Stimulated activated CD4-positive, alpha-beta T cell treated with anti-CD3 and anti-CD28 coated beads, Interleukin-15, amount 100 ng/mL, for 24 hours (primary cell): ENCODE data around the gene FPGS.
"Not testable (repeated sequence)": the region's sequence is repeated elsewhere in the genome, so short reads cannot be mapped to it uniquely, and the experiment has no call there.

Experiments used
- DNase-seq: peaks from one replicate; pipeline ENCODE4 v3.0.0-alpha.2; 2020

The FPGS gene, protein sequence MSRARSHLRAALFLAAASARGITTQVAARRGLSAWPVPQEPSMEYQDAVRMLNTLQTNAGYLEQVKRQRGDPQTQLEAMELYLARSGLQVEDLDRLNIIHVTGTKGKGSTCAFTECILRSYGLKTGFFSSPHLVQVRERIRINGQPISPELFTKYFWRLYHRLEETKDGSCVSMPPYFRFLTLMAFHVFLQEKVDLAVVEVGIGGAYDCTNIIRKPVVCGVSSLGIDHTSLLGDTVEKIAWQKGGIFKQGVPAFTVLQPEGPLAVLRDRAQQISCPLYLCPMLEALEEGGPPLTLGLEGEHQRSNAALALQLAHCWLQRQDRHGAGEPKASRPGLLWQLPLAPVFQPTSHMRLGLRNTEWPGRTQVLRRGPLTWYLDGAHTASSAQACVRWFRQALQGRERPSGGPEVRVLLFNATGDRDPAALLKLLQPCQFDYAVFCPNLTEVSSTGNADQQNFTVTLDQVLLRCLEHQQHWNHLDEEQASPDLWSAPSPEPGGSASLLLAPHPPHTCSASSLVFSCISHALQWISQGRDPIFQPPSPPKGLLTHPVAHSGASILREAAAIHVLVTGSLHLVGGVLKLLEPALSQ

DNA sequence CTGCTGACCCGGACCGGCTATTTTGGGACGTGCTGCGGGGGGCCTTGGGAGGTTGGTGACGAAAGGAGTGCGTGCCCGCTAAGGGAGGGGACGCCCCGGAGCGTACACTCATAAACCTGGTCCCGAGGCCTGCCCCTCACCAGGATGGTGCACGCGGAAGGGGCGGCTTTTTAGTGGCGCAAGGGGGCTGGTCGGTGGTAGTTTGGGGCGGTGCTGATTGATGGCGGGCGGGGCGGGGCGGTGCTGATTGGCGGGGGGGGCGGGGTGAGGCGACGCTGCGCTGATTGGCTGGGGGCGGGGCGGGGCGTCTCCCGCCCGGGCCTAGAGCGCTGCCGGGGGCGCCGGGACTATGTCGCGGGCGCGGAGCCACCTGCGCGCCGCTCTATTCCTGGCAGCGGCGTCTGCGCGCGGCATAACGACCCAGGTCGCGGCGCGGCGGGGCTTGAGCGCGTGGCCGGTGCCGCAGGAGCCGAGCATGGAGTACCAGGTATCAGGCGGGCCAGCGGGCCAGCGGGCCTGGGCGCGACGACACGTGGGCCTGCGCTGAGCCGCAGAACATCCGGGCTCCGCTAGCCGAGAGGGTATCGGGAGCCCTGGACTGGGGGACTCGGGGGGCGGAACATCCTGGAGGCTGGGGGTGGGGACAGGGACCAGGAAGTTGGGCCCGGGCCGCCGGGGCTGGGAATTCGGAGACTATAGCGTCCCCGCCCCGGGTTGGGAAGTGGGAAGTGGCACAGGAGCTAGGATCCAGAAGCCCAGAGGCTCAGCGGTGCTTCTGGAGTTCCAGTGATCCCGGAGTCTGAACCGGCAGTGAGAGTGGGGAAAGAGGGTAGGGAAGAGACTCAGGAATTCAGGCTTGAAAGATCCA, at the start of gene FPGS:
TSS of gene FPGS (plus strand) at position 307 of the 868 bp plus-strand sequence. CDS start at position 350, 43 bp downstream.
- DNase-seq: peak; percentile 91

DNA sequence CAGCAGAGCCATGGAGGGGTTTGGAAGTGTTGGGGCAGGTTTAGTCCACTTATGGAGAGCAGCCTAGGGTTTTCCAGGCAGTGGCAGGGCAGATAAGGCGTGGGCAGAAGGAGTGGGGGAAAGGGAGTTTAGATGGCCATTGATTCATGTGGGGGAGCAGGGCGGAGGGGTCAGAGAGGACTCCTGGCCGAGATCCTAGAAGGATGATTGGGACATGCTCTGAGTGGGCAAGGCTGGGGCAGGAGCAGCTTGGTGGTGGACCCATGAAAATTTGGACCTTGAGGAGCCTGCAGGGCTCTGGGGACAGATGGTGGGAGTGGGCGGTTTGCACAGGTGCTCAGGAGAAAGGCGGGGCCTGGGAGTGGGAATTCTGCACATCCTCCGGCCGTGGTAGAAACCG, 49.5 kb upstream of the FPGS start:
- DNase-seq: no peak

DNA sequence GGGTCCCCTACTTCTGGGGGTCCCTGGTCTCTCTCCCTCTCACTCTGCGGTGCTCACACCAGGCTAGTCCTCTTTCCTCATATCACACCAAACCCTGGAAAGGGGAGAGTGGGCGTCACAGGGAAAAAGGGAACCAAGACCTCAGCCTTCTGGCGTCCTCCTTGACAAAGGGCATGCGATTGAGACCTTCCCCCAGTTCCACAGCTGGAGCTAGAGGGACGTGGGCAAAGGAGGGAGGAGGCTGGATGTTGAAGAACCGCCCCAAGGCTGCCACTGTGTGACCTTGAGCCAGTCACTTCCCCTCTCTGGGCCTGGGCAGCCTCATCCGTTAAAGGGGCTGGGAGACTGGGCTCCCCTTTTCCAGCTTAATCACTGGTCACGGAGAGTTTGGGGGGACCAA, 49.1 kb upstream of the FPGS start:
- DNase-seq: no peak

DNA sequence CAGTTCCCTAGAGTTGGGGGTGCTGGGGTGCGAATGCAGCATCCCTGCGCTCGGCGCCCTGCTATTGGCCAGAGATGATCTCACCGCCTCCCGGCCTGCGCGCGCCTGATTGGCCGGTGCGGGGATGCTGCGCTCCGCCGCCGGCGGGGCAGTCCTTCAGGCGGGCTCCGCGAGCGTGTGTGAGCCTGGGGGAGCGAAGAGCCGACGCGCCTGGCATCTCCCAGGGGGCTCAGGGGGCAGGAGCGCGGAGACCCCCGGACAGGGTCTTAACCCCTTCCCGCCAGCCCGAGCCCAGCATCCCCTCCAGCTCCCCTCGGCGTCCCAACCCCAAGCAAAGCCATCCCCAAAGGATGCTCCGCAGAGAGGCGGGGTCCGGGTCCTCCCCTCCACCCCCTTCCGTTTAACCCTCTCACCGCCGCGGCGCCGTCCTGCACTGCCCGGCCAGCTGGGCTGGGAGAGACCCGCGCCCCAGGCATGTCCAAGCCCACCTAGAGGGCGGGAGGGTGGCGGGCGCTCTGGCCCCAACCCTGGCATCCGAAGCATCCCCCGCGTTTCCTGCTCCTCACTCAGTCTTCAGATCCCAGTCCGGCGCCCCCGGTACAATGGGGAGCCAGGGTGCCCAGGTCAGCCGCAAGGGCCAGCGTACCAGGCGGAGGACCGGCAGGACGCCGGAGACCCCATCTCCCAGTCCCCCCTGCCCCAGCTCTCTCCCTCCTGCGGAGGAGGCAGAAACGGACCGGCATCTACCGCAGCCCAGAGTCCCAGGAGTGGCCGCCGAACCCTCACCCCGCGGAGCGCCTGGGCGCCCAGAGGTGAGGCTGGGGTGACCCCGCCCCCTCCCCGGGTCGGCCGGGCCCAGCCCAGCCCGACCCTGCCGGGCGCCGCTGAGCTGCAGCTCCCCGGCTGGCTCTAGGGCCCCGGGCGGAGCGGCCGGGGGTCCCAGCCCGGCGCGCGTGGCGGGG, 48.3 kb upstream of the FPGS start:
- no peak for DNase-seq

DNA sequence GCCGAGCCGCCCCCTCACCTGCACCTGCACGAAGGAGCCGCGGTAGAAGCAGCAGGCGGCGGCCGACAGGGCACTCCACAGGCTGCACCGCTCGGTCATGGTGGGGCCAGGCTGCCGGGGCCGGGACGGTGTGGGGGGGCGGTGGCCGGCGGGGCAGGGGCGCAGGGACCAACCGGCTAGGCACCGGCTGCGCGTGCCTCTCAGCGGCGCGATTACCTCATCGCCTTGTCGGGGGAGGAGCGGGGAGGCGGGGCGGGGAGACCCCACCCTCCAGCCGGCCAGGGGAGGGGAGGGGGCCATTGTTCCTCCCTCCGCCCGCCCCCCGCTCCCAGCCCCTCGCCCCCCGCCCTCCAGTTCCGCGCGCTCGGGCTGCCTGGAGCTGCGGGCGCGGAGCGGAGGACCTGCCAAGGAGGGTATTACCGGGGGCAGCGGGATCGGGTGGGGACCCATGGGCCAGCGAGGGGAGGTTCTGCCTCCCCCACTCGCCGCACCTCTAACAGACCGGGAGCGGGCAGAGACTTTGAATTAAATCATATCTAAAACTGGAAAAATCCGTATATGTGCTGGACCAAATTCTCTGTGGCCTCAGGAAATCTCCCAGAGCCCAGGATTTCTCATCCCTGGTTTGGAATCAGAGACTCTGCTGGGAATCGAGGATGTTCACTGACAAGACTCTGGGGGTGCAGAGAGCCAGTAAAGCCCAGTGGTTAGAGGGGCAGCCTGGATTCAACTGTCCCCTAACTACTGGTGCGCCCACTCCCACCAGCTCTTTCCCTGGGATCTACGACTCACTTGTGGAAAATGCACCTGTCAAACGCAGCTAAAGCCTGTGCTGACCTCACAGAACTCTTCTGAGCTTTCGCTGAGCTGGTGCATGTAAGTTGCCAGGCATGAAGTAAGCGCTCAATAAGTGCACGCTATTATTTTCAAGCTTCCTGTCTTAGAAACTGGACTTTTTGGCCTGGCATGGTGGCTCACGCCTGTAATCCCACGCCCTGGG, 47.3 kb upstream of the FPGS start:
- DNase-seq: no peak

DNA sequence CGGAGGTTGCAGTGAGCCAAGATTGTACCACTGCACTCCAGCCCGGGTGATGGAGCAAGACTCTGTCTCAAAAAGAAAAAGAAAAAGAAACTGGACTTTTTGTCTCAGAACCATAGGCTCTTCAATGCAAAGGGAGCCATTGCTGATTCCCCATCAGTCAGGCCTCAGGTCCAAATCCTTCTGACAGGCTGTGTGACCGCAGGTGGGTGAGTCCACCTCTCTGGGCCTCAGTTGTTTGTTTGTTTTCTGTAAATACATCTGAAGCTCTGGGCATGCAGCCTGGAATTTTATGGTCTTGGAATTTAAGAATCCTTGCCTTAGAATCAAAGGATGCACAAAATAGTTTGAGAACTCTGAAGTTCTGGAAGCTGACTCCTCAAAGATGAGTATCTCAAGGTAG, 46.4 kb upstream of the FPGS start:
- no peak for DNase-seq

DNA sequence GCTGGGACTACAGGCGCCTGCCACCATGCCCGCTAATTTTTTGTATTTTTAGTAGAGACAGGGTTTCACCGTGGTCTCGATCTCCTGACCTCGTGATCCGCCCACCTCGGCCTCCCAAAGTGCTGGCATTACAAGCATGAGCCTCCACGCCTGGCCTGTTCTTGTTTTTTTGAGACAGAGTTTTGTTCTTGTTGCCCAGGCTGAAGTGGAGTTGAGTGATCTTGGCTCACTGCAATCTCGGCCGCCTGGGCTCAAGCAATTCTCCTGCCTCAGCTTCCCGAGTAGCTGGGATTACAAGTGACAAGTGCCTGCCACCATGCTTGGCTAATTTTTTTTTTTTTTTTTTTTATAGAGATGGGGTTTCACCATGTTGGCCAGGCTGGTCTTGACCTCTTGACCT, 45.9 kb upstream of the FPGS start:
- not testable (repeated sequence) for DNase-seq

DNA sequence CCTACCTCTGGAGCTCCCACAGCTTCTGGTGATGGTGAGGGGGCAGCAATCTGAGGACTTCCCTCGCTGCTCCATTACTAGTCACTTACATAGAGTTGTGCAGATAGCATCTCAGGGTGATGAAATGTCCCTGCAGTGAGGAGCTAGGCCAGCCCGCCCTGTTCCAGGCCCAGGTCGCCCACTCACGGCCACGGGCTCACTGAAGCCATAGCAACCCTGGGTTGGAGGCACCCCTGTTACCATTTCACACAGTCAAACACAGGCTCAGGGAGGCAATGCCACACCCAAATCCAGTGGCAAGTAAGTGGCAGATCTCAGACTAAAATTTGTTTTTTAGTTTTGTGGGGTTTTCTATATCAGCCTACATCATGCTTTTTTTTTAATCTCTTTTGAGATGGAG, 43.8 kb upstream of the FPGS start:
- DNase-seq: no peak

DNA sequence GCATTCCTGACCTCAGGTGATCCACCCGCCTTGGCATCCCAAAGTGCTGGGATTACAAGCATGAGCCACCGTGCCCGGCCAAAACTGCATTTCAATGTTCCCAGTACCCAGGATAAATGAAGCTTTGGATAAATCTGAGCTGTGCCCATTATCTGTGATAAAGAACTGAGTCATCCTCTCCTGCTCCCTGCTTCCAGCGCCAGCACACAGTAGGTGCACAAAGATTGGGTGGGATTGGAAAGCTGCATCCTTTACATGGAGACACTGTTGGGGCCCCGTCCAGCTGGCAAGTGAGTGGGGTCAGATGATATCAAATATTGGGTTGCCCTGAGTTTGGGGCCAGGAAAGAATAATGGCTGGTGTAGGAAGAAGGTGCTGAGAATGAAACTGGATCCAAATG, 41.6 kb upstream of the FPGS start:
- DNase-seq: no peak

DNA sequence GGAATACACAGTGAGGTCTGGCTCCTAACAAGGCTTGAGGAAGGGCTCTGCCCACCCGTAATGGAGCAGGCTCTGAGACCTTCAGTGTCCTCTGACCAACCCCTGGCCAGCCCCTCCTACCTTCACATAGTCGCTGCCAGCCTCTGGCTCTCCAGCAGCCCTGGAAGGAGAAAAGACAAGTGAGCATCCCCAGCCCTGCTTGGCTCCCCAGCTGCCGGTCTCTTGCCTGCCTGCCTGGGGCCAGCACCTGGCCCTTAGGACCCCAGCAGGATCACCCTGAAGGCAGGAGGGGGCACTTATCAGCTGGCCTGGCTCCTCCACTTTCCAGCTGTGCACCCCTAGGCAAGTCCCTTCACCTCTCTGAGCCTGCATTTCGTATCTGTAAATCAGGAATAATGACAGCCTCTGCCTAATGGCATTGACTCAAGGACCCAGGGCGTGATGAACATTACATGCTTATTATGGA, 41.2 kb upstream of the FPGS start:
- no peak for DNase-seq

DNA sequence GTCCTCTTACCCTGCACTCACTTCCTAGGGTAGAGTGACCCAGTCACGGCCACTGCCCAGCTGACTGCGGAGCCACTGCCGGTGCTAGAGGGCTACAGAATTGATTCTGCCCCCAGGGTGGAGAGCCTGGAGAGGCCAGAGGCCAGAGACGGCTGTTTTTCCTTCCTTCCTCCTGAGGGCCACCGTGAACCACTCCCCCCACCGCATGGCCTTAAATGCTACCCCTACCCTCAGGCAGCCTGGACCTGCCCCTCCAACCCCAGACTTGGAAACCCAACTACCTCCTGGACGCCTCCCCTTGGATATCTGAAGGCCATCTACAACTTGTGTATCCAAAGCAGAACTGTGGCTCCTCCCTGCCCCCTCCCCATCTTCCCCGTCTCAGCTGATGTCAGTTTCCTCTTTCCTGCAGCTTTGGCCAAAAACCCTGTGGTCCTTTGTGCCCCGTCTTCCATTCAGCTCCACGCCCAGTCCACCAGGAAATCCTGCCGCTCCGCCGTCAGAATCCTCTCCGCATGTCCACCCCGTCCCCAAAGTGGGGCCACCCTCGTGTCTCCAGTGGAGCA, 40.5 kb upstream of the FPGS start:
- no peak for DNase-seq

DNA sequence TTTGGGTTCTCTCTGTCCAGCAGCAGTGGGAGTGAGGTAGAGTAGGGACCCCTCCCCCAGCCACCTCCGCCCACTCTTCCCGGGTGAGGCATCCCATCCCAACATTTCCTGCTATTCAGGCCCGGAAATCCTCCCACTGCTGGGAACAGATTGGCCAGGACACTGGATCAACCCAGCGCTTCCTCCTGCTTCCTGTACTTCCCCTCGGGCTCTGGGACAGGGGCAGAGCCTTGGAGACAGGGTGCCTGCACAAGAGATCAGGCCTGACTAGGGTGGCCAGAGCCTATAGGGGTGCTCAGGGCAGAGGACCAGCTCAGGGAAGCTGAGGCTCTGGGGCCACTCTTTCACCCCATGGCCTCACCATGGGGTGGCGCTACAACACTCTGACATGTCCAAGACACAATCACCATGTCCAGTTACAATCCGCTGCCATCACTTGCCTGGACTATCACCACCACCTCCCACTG, 38.7 kb upstream of the FPGS start:
- DNase-seq: peak; percentile 48

DNA sequence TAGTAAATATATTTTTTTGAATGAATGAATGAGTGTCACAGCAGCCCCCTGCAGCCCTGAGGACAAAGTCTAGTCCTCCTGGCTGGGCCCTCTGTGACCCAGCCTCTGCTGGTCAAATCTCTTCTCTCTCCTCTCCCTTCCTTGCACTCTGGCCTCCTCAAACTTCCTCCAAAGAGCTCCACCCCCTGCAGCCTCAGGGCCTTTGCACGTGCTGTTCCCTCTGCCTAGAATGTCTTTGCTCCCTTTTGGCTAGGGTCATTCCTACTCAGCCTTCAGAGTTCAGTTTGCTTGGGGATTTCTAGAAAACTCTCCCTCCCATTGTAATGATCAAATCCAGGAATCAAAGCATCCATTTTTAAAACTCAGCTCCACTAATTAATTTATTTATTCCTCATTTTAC, 37.3 kb upstream of the FPGS start:
- no peak for DNase-seq

DNA sequence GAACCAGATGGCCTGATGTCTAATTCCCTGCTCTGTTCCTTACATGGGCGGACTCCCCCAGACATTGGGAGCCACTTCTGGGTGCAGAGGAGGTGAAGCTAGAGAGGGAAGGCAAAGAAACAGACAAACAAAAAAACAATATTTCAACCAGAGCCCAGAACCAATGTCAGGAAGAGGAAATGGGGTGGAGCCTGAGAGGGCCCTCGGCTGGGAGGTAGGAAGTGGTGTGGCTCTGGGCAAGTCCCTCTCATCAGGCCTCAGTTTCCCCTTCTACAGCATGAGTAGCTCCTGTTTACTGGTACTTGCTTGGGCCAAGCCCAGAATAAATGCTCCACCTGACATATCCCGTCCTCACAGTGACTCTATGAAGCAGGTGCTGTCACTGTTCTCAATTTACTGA, 35.3 kb upstream of the FPGS start:
- DNase-seq: no peak

DNA sequence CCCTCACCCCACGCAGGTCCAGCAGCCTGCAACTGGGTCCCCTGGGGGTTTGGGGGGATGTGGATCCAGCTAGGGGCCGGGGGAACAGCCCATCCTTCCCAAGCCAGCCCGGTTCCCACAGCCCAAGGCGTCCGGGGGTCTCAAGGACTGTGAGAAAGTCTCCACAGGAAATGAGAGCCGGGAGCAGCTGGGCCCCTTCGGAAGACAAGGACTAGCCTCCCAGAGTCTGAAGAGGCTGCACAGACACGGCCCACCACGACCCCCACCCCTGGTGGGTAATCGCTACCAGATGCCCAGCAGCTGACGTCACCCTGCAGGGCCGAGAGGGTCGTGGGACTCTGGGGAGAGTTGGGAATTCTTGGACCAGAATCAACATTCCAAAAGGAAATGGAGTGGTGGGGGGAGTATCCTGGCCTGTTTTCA, 34.8 kb upstream of the FPGS start:
- DNase-seq: no peak

DNA sequence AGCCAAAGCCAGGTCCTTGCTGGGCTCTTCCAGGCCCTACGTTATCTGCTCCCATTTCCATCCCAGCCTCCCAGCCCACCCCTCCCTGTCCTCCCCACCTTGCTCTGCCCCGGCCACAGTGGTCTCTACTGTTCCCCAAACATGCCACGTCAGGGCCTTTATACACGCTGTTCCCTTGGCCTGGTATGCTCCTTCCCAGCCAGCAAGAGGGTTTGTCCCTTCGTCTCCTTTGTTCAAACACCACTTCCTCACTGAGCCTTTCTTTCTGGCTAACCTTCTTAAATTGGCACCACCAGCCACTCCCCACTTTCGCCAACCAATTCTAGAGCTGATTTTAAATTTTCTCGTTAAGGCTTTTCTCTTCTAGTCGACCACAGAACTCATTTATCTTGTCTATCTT, 34.0 kb upstream of the FPGS start:
- DNase-seq: no peak

DNA sequence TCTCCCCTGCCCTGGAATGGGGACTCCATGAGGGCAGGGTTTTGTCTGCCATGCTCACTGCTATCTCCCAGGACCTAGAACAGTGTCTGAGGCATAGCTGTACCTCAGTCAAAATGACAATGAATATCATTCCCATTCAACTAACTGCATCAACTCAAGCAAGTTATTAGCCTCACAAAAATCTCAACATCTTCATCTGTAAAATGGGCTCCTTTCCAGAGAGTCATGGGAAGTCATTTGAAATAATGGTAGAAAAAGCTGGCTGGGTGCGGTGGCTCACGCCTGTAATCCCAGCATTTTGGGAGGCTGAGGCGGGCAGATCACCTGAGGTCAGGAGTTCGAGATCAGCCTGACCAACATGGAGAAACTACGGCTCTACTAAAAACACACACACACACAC, 33.6 kb upstream of the FPGS start:
- DNase-seq: no peak

DNA sequence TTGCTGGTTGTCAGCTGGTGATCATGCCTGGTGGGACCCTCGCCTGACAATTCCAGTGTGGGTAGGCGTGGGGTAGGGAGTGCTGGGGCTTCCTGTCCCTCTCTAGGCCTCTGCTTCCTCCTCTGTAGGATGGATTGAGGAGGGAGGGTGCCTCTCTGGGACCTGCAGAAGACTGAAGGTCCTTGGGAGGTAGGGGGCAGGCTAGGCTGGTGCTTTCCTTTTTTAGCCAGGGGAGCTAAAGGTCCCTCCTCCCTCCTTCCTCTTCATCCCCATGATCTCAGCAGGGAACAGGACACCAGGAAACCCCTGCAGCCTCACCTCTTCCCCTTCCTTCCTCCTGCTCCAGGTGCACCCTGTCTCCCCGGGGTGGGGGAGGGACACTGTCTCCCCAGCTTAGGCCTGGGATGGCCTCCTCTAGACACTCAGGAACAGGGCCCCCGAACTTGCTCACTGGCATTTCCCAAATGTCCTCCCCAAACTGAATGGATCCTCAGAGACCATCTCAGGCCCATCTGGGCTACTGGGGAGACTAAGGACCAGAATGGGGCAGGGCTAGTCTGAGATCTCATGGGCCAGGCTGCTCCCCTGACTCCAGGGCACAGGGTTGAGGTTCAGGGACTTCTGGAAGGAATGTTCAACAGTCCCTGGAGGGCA, 32.6 kb upstream of the FPGS start:
- DNase-seq: no peak

DNA sequence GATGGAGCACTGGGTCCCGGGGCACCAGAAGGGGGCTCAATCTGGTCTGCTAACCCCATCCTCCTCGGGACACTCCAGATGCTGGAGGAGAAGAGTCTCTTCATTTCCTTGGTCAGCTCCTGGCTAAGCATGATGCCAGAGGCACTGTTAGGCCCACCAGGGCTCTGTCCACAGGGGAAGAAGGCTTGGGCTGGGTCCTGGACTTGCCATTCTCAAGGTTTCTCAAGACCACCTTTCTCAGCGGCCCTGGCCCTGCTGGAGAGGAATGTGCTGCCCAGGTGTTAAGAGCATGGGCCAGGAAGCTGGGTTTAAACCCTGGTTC, 32.1 kb upstream of the FPGS start:
- no peak for DNase-seq

DNA sequence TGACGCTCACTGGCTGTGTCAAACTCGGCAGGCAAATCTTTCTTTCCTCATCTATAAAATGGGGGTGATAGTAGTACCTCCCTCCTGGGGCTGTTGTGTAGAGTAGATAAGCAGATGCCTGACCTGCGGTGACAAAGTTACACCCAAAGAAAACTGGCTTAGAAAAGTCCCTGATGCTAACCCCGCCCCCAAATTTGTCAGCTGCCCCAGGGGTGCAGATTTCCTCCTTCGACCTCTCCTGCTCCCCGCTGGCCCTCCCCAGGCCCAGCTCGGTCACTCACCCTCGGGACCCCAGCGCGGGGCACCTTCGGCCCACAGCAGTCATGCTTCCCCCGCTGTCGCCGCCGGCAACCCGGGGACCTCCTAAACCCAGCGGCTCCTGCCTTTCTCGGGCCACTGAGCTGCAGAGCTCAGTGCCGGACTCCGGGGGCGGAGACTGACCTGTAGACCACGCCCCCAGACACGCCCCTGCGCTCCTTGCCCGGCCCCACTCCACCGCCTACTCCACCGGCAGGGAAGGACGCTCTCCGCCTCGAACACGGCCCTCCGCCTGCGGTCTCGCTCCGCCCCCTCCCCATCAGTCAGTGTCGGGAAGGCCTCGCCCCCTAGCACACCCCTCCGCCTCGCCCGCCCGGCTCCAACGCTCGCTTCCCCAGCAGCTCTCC, 31.6 kb upstream of the FPGS start:
- peak; percentile 99 for DNase-seq
